DMS79 (cell line): ENCODE results near the gene SCYL3.
"Not testable (repeated sequence)": the region's sequence is repeated elsewhere in the genome, so short reads cannot be mapped to it uniquely, and the experiment has no call there.

Source experiments
- DNase-seq: peaks from one replicate; lab custom pipeline; 2025; lab: John Stamatoyannopoulos, UW

The SCYL3 gene

DNA sequence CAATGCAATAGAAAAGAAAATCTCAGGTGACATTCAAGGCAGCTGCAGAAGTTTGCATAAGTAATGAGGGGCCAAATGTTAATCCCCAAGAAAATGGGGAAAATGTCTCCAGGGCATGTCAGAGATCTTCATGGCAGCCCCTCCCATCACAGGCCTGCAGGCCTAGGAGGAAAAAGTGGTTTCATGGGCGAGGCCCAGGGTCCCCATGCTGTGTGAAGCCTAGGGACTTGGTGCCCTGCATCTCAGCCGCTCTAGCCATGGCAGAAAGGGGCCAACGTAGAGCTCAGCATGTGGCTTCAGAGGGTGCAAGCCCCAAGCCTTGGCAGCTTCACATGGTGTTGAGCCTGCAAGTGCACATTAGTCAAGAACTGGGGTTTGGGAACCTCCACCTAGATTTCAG is 21.7 kb downstream of the SCYL3 start:
- not testable (repeated sequence) for DNase-seq

DNA sequence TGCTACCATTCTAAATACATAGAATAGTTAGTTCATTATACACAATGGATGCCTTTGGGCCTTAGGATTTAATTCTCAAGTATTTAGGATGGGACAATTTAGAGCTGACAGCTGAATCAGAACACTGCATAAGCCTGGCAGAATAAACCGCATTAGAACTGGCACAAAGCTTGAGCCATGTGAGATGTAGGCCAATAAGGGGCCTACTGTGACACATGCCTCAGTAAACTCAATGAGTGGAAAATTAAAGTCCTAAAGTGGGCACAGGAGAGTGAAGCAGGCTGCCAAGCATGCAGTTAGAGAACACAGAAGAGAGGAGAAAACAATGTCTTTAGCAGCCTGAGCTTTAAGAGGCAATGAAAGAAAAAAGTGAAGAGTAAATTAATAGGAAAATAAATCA is 24.3 kb downstream of the SCYL3 start:
- DNase-seq = no peak

DNA sequence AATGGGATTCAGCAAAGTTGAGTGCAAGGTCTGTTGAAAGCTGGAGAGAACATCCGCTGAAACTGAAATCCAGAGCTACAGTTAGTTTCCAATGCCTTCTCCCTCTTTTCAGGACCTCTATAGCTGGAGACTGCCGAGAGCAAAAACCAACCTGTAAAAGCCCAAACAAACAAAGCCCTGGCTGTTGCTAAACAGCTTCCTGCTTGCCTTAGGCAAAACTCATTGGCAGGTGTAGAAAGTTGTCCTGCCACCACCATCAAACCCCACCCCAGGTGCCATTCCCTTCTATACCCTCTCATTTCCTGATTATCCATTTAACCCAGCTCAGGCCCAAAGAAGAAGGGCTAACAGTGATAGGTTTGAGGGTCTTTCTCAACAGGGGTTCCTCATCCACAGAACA is 24.7 kb downstream of the SCYL3 start:
- DNase-seq = no peak

DNA sequence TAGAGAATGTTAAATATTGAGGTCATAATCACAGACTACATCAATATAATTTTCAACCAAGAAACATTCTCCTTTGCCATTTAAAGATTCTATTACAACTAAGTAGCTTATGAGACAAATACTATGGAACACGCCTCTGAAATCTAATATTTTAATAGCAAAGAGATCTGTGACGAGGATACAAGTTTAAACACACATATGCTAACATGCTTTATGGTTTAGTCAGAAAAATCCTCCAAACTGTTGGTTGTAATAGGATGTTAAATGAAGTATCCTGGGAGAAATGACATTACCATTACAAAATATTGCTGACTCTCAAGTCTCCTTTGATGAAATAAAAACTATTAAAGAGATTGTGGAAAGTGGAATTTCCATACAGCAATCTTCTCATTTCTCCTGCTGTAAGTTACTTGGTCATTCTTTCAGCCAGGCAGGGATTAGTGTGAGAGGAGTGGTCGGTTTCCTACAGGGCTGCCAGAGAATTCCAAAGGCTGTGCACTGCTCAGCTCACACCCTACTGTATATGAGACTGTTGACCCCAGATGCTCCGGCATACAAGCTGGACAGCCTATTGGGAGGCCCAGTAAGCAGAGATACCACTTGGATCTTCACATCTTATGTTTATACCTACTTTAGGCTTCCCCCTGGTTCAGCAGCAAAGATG is 26.6 kb downstream of the SCYL3 start:
- no peak for DNase-seq

DNA sequence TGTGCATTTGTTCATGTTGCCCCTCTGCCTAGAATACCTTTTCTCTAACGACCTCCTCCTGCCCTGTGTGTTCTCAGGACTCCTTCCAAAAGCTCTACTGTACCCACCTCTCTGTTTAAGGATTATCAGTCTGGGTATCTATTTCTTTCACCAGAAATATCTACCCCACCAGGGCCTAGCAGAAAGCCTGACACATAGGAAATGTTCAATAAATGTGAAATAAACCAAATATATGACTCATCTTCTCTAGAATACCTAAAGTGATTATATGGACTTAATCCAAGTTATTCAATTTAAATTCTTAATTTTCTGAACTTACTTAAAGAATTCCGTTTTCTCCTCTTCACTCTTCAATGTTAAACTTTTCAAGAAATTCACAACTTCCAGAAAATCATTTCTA is 27.1 kb downstream of the SCYL3 start:
- no peak for DNase-seq

DNA sequence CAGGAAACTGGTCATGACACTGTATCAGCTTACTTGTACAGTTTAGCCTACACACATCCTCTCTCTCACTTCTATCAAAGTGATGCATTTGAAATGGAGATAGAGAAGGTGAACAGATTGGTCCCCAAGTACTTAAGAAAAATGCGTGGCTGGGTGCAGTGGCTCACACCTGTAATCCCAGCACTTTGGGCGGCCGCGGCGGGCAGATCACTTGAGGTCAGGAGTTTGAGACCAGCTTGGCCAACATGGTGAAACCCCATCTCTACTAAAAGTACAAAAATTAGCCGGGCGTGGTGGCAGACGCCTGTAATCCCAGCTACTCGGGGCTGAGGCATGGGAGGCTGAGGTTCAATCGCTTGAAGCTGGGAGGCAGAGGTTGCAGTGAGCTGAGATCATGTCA is 29.2 kb downstream of the SCYL3 start:
- DNase-seq = not testable (repeated sequence)

DNA sequence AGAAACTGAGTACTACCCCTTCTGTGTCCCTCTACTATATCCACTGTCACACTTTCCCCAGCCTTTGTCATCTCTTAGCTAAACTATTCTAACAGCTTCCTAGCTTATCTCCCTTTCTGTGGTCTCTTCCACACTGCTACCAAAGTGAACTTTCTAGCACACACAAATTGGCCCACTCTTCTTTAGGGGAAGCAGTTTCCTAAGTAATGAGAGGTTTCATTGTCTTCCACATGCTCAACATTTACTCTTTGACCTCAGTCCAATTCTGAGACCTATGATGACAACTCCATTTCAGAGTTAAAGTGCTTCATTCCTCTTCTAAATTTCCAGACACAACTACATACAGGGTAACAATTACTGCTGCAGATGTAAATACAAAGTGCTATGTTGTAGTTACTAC is 32.9 kb downstream of the SCYL3 start:
- no peak for DNase-seq

DNA sequence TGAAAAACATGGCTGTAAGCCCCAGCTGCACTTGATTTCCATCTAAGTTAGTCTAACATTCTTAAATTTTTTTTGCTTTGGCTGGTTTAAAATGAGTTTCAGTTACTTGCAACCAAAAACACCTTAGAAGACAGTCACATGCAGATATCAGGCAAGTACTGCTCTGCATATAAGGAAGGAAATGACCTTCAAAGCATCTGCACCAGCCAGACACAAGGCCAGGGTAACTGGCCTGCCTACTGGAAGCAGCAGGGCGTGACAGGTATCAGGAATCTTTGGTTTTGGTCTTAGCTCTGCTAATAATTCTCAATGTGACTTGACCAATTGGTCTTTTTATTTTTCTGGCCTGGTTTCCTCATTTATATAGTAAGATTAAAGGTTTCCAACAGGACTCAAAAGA is 33.5 kb downstream of the SCYL3 start:
- DNase-seq = no peak

DNA sequence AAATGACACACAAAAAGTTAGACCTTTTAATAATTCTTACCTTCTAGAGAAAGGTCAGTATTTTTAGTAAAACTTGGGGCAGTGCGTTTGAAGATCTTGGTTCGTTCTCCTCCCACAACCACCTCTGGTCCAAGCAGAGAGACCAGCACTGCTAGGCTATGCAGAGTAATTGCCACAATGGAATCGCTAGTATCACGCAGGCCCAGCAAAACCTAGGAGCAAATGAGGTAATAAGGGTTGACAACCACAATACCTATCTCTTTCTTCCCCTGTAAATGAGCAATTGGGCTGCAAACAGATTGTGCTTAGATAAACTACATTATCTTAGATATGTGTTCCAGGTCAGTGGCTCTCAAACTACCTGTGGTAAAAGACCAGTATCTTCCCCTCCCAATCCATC is 34.7 kb downstream of the SCYL3 start:
- DNase-seq = no peak

DNA sequence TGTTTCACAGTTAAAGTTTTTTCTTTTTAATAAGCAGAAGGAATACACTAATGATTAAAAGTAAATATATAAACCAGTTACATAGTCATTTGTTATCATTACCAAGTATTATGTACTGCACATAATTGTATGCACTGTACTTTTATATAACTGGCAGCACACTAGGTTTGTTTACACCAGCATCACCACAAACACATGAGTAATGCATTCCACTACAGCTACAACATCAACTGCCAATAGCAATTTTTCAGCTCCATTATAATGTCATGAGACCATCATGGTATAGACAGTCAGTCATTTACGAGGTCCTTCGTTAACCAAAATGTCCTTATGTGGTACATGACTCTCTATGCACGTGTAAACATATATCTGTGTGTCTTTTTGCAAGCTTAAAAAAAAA is 35.2 kb downstream of the SCYL3 start:
- no peak for DNase-seq

DNA sequence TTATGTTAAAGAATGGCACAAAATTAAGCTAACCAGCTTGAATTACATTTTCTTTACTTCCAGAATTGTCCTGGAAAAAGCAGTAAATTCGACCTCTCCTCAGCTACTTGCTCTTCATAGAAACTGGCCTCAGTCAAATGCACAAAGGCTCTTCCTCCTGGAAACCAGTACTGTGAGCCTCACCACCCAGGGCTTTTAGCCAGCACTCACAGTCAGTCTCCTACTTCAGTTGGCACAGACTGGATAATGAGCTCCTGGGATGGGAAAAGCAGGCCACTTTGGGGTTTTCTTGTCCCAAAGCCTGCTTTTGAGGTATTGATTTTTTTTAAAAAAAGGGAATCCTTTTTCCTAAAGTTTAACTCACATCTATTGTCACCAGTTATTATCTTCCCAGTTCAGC is 40.4 kb downstream of the SCYL3 start:
- DNase-seq = no peak

DNA sequence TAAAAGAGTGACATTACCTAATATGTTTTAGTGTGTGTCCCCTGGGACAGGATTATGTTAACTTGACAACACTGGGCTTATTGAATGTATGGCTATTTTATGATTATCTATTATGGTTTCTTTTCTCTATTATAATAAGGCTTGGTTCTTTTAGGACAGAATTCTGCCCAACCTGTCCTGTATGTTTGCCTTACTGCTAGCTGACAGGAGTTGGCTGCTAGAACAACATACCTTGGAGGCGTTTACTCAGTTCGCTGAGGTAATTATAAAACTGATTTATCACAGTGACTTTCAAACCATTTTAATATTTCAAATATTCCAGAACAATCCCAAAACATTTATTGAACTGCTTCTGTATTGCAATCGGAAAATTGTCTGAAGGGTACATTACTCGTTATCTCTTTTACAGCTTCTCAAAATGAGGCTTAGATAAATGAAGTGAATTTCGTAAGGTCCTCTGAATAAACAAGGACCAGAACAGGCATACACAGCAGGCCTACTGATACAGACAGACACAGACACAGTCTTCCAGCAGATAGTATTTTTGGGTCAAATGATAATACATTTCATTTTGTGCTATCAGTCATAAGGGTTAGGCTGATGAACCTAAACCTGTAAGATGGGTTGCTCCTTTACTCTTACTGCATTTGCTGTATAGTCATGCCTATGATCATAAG is 44.2 kb downstream of the SCYL3 start:
- DNase-seq = no peak

DNA sequence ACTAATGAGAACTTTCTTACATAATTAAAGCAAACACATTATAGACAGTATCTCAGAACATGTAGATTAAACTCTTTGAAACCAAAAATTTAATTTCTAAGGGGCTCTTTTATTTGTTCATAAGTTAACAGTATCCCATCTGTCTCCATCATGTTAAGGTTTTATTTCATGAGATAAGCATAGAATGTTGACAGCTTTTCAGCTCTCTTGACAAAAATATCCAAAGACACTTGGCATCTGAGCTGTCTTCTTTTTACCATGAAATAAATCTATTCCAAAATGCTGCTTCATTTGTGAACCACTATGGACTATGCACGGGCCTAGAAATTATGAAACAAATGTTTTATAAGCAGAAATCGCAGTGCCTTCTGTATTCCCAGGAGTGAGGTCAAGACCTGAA is 45.2 kb downstream of the SCYL3 start:
- no peak for DNase-seq

DNA sequence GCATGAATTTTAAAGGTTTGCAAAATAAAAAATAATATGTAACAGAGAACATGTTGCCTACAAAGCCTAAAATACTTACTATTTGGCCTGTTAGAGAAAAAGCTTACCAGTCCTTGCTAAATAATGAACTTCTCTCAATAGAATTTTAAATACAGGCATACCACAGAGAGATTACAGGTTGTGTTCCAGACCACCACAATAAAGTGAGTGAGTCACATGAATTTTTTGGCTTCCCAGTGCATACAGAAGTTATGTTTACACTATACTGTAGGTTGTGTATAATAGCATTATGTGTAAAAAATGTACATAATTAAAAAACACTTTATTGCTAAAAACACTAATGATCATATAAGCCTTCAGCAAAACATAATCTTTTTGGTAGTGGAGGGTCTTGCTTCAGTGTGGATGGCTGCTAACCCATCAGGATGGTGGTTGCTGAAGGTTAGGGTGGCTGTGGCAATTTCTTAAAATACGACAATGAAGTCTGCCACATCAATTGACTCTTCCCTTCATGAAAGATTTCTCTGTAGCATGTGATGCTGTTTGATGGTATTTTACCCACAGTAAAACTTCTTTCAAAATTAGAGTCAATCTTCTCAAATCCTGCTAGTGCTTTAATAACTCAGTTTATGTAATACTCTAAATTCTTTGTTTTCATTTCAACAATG is 48.6 kb downstream of the SCYL3 start:
- no peak for DNase-seq

DNA sequence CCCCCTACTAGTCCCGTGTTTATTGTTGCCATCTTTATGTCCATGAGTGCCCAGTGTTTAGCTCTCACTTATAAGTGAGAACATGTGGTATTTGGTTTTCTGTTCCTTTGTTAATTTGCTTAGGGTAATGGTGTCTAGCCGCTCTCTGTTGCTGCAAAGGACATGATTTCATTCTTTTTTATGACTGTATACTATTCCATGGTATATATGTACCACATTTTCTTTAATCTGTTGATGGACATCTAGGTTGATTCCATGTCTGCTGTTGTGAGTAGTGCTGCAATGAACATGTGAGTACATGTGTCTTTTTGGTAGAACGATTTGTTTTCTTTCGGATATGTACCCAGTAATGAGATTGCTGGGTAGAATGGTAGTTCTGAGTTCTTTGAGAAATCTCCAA is 54.8 kb downstream of the SCYL3 start:
- DNase-seq = no peak

DNA sequence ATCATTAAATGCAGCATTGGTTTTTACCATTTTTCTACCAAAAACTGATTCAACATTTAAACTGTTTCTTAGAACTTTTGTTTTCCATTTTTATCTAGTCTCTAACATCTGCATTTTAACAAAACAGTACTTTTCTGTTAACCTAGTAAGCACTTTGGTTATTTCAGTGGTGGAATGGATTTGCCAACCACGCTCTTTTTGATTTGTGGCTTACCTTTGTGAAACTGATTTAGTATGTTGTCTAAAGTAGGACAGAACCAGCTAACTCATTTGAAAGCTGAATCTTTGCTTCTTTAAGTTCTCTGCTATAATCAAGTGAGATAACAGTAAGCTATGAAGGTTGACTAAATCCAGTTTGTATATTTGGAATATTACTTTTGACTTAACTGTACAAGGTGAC is 57.5 kb downstream of the SCYL3 start:
- DNase-seq = no peak

DNA sequence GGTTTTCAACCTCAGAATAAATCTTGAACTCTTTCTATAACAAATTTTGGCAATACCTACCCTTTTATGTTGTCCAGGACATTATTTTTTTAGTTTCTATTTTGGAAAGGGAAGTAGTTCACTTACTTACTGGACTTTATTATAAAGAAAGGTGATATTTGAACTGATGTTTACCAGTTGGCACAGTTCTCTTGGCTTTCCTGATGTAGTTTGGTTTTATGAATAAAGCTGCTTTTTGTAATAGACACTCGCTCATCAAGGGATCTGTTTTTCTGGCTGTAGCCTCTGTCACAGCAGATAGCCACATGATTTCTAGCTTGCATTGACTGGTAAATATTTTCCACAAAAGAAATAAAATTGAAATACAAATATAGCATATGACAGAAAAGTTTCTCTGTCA is 58.0 kb downstream of the SCYL3 start:
- no peak for DNase-seq

DNA sequence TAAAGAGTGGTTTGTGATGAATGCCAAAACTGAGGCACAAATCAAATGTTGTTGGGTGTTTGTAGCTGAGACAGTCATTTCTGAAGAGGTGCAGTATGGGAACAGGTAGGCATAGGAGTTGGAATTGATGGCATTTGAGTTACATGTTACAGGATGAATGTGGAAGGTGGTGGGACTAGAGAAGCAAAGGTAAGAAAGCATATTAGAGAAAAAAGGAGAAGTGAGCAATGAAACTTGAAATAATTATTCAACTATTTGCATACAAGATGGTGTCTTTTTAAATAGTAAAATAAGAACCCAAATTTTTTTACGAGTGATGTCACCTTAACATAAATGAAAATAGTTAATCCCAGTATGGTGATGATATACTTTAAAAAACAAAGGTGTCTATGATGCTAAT is 58.8 kb downstream of the SCYL3 start:
- no peak for DNase-seq

DNA sequence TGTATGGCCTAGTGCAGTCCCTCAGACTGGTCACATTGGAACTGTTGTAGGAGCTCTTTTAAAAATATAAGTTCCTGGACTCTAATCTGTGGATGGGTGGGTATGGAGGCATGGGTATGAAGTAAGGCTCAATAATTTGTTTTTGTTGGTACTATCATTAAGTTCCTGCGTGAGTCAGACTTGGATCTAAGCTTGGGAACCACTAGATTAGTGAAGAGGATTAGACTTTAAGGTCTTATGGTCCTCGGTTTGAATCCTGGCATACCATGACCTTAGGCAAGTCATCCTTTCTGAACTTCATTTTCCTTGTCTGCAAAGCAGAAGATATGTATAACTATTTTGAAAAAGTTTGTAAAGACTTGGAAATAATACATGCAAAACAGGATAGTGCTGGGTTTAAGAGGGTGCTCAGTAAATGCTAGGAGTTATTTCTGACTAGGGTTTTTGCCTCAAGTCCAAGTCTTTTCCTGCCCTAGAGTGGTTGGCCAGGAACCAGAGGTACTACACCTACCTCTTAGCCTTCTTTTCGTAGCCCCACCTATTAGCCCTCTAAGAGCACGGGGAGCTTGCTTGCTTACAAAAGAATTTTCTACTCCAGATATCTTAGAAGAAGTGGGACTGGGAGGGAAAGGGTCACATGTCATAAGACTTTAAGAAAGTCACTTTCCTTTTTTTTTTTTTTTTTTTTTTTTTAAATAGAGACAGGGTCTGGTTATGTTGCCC is 60.4 kb downstream of the SCYL3 start:
- DNase-seq = no peak

DNA sequence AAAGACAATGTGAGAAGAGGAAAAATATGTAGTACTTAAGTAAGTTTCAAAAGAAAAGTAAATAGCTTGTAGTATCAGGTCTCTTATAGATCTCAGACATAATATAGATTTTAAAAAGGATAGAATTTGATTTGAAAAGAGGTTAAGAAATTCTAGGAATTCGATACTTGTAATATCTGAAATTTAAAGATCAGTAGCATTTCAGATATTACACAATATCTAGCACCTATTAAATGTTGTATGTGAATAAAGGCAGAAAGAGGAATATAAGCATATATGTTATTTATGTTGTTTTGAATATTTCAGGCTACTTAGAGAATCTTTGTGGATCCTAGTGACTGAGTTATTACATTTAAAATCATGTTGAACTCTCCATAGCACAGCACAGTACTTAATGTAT is 64.0 kb downstream of the SCYL3 start:
- no peak for DNase-seq

DNA sequence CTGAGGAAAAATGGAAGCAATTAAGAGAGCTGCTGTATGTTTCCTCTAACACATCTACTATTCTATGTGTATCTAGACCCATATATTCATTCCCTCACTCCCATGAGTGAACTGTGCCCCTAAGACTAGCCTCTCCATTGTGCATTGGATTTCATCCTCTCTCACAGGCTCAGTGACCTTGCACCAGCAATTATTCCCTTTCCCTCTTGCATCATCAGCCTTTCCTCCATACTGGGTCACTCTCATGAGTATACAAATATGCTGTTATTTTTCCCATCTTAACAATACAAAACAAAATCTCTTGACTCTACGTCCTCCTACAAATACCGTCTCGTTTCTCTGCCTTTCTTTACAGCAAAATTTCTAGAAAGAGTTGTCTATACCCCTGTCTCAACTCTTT is 69.5 kb downstream of the SCYL3 start:
- no peak for DNase-seq

DNA sequence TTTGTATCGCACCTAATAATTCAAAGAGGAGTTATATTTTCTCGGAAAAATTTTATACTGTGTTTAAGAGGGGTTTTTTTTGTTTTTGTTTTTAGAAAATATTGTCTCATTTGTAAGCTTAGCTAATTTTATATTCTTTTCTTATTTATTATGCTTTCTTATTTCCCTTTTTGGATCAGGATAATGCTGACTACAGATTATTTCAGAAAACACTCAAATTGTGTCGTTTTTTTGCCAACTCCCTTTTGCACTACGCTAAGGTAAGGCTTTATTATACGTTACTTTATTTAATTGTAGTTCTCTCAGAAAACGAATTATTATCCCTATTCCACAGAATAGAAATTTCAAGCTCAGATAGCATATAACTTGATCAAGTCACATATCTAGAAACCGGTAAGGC is 72.2 kb downstream of the SCYL3 start:
- no peak for DNase-seq

DNA sequence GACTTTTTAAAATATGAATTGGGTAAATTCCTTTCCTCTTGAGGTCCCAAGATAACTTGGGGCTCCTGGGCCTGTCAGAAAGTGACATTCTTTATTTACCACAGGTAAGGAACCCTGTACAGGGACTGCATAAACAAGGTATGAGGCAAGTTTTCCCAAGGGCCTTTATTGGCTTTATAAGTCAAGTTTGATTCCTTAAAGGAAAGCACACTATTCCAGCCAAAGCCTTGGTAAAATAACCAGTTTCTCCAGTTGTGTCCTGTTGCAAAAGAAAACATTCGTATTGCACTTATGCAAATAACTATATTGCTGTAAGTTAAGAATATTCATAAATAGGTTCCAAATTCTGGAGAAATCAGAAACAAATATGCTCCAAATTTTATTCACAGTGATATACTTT is 77.1 kb downstream of the SCYL3 start:
- DNase-seq = no peak
